SK-N-MC (cell line): ENCODE data around the gene LSAMP.

Source experiments
- EZH2 ChIP-seq: fragments of 200-600 bp; sonication (generic); IDR thresholded peaks from one replicate; pipeline ENCODE4 v1.6.1; 2017; ENCODE audit warnings: antibody characterized with exemption
- POLR2AphosphoS5 ChIP-seq: IDR thresholded peaks from 2 replicates; pipeline ENCODE4 v1.6.1; 2012; ENCODE audit warnings: mild to moderate bottlenecking, low read depth, low read length, borderline replicate concordance

GRCh38 chr3:116127464-116127863, 317.8 kb downstream of the LSAMP start:
- TF ChIP-seq POLR2AphosphoS5 (no peak), EZH2 (no peak)
